Activated CD8-positive, alpha-beta memory T cell treated with anti-CD3 and anti-CD28 coated beads, Interleukin-2, amount 50 U/mL, for 48 hours (primary cell): ENCODE measurements around the gene PPP1R12B.
"Not testable (repeated sequence)": the region's sequence is repeated elsewhere in the genome, so short reads cannot be mapped to it uniquely, and the experiment has no call there.

Experiments used
- DNase-seq: peaks from one replicate; pipeline ENCODE4 v3.0.0-alpha.2; 2020

The PPP1R12B gene

GRCh38 chr1:202620036-202620435 is 271.5 kb downstream of the PPP1R12B start:
- DNase-seq, result not testable (repeated sequence)

GRCh38 chr1:202621446-202621845 is 272.9 kb downstream of the PPP1R12B start:
- no peak for DNase-seq

GRCh38 chr1:202622388-202622787 is 273.9 kb downstream of the PPP1R12B start:
- no peak for DNase-seq

- no peak for DNase-seq
Observed at GRCh38 chr1:202623075-202623474, 274.6 kb downstream of the PPP1R12B start.

GRCh38 chr1:202623476-202623875 is 275.0 kb downstream of the PPP1R12B start:
- DNase-seq, result not testable (repeated sequence)

GRCh38 chr1:202624088-202624780 is 275.7 kb downstream of the PPP1R12B start:
- DNase-seq, result no peak

GRCh38 chr1:202624781-202625108 is 276.2 kb downstream of the PPP1R12B start:
- DNase-seq, result no peak

- DNase-seq, result peak; percentile 78
Observed at GRCh38 chr1:202625416-202626360, 277.2 kb downstream of the PPP1R12B start.

GRCh38 chr1:202627036-202627435 is 278.5 kb downstream of the PPP1R12B start:
- not testable (repeated sequence) for DNase-seq

- DNase-seq, result no peak
Observed at GRCh38 chr1:202627841-202628565, 279.5 kb downstream of the PPP1R12B start.

- no peak for DNase-seq
Observed at GRCh38 chr1:202628646-202629215, 280.2 kb downstream of the PPP1R12B start.

- not testable (repeated sequence) for DNase-seq
Observed at GRCh38 chr1:202629257-202629811, 280.8 kb downstream of the PPP1R12B start.

- not testable (repeated sequence) for DNase-seq
Observed at GRCh38 chr1:202630096-202630495, 281.6 kb downstream of the PPP1R12B start.

GRCh38 chr1:202630541-202630940 is 282.0 kb downstream of the PPP1R12B start:
- no peak for DNase-seq

- no peak for DNase-seq
Observed at GRCh38 chr1:202631076-202631923, 282.8 kb downstream of the PPP1R12B start.

GRCh38 chr1:202632241-202632640 is 283.7 kb downstream of the PPP1R12B start:
- DNase-seq, result no peak

- not testable (repeated sequence) for DNase-seq
Observed at GRCh38 chr1:202636171-202636570, 287.7 kb downstream of the PPP1R12B start.

- DNase-seq, result not testable (repeated sequence)
Observed at GRCh38 chr1:202637321-202638018, 289.0 kb downstream of the PPP1R12B start.

GRCh38 chr1:202638019-202638700 is 289.7 kb downstream of the PPP1R12B start:
- no peak for DNase-seq

GRCh38 chr1:202638701-202639305 is 290.3 kb downstream of the PPP1R12B start:
- DNase-seq, result not testable (repeated sequence)
